Stimulated activated naive B cell treated with anti-CD40 and anti-IgM and Interleukin-4, amounts not matched to agents 10 μg/mL and 1 μg/mL and 100 μg/mL, for 72 hours (primary cell): ENCODE data around the gene KDELR1.

Experiments used
- ATAC-seq, 2 donors: fragments of 150-1000 bp; cut with Tn5 transposase; replicated peaks; 2 replicates each; pipeline ENCODE4 v1.10.0; 2021; ENCODE audit warnings: moderate library complexity in 1 of 2
- DNase-seq: peaks from one replicate; pipeline ENCODE4 v3.0.0; 2021
- H3K27ac Mint-ChIP-seq: one replicate; pipeline ENCODE4 v1.8.0; 2022; ENCODE audit warnings: mild to moderate bottlenecking, mixed read lengths
- H3K27me3 Mint-ChIP-seq, 2 donors: one replicate each; pipeline ENCODE4 v1.8.0; 2022; ENCODE audit warnings: mixed read lengths in 2 of 2
- H3K36me3 Mint-ChIP-seq, 2 donors: one replicate each; pipeline ENCODE4 v1.8.0; 2022; ENCODE audit warnings: mixed read lengths in 2 of 2, mild to moderate bottlenecking in 1 of 2
- H3K4me1 Mint-ChIP-seq, 2 donors: one replicate each; pipeline ENCODE4 v1.8.0; 2022; ENCODE audit warnings: mixed read lengths in 2 of 2, mild to moderate bottlenecking in 1 of 2
- H3K4me3 Mint-ChIP-seq, 2 donors: one replicate each; pipeline ENCODE4 v1.8.0; 2022; ENCODE audit warnings: mild to moderate bottlenecking in 2 of 2, mixed read lengths in 2 of 2, moderate library complexity in 1 of 2
- H3K9me3 Mint-ChIP-seq, 2 donors: one replicate each; pipeline ENCODE4 v1.8.0; 2022; ENCODE audit warnings: mixed read lengths in 2 of 2, mild to moderate bottlenecking in 1 of 2

The KDELR1 gene

DNA sequence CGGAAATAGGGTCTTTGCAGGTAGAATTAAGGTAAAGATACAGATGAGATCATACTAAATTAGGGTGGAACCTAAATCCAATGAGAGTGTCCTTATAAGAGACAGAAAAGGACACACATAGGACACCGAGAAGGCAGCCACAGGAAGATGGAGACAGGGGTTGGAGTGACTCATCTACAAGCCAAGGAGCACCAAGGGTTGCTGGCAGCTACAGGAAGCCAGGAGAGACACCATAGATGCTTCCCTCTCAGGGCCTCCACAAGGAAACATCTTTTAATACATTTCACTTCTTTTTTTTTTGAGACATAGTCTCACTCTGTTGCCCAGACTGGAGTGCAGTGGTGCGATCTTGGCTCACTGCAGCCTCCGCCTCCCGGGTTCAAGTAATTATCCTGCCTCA, 37.7 kb downstream of the KDELR1 start:
- H3K9me3 Mint-ChIP-seq = no peaks in the 10 kb centered on the region
- DNase-seq (no peak), ATAC-seq (no peak)
- H3K4me3 Mint-ChIP-seq = no peak overlapping the region
- peaks cover 6 to 10% of the 10 kb centered on the region in 2 donors for H3K4me1 Mint-ChIP-seq
- H3K27ac Mint-ChIP-seq = no peak overlapping the region
- no peaks in the 10 kb centered on the region for H3K27me3 Mint-ChIP-seq
- peaks cover 4 to 15% of the 10 kb centered on the region in 2 donors for H3K36me3 Mint-ChIP-seq

DNA sequence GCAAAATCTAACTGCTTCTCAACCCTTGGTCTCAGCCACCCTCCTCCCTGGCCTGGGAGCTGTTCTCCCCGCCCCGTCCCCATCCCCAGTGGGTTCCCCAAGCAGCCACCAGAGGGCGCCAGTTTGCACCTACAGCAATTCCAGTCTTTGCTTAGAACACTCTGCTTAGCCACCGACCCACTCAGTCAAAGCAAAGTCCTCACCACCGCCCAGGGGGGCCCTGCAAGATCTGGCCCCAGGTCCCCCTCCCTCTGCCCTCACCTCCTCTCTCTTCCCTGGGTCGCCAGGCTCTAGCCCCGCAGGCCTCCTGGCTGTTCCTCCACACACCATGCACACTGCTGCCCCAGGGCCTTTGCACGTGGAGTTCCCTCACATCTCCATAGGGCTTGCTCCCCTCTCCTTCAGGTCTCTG, 40.0 kb downstream of the KDELR1 start:
- H3K4me1 Mint-ChIP-seq = peaks cover 6 to 10% of the 10 kb centered on the region in 2 donors
- H3K9me3 Mint-ChIP-seq = no peaks in the 10 kb centered on the region
- H3K27me3 Mint-ChIP-seq = no peaks in the 10 kb centered on the region
- no peak overlapping the region for H3K4me3 Mint-ChIP-seq
- H3K36me3 Mint-ChIP-seq = peaks cover 6 to 16% of the 10 kb centered on the region in 2 donors
- peak; percentile 95 to 96 for ATAC-seq
- no peak overlapping the region for H3K27ac Mint-ChIP-seq
- DNase-seq = peak; percentile 56

- Mint-ChIP-seq H3K36me3 (peaks cover 6 to 15% of the 10 kb centered on the region in 2 donors), H3K27ac (no peak overlapping the region), H3K4me1 (peaks cover 6 to 10% of the 10 kb centered on the region in 2 donors), H3K4me3 (no peak overlapping the region), H3K9me3 (no peaks in the 10 kb centered on the region), H3K27me3 (no peaks in the 10 kb centered on the region)
- no peak for DNase-seq
- ATAC-seq = no peak
Observed at GRCh38 chr19:48350856-48351255, 40.5 kb downstream of the KDELR1 start.

GRCh38 chr19:48348737-48349136, 42.6 kb downstream of the KDELR1 start:
- ATAC-seq (no peak), DNase-seq (no peak)
- Mint-ChIP-seq H3K36me3 (peaks cover 10 to 12% of the 10 kb centered on the region in 2 donors), H3K27ac (no peak overlapping the region), H3K4me3 (no peak overlapping the region), H3K27me3 (no peaks in the 10 kb centered on the region), H3K4me1 (peaks cover 6 to 10% of the 10 kb centered on the region in 2 donors), H3K9me3 (no peaks in the 10 kb centered on the region)

GRCh38 chr19:48348045-48348444, 43.3 kb downstream of the KDELR1 start:
- H3K4me1 Mint-ChIP-seq = peaks cover 6 to 10% of the 10 kb centered on the region in 2 donors
- ATAC-seq = no peak

GRCh38 chr19:48346191-48346590, 45.2 kb downstream of the KDELR1 start:
- ATAC-seq = no peak
- H3K27me3 Mint-ChIP-seq = no peaks in the 10 kb centered on the region
- H3K4me3 Mint-ChIP-seq = no peak overlapping the region
- H3K4me1 Mint-ChIP-seq = peaks cover 2 to 4% of the 10 kb centered on the region in 2 donors
- H3K27ac Mint-ChIP-seq = no peak overlapping the region
- H3K36me3 Mint-ChIP-seq = peaks cover 13 to 19% of the 10 kb centered on the region in 2 donors
- H3K9me3 Mint-ChIP-seq = no peaks in the 10 kb centered on the region
- DNase-seq = no peak

More at GRCh38 chr19:48348045-48348444, 43.3 kb downstream of the KDELR1 start:
- no peaks in the 10 kb centered on the region for H3K9me3 Mint-ChIP-seq
- no peak for DNase-seq
- peaks cover 13 to 18% of the 10 kb centered on the region in 2 donors for H3K36me3 Mint-ChIP-seq
- H3K27ac Mint-ChIP-seq = no peak overlapping the region
- H3K27me3 Mint-ChIP-seq = no peaks in the 10 kb centered on the region
- H3K4me3 Mint-ChIP-seq = no peak overlapping the region

- ATAC-seq = no peak
Observed at GRCh38 chr19:48344892-48345291, 46.5 kb downstream of the KDELR1 start.

DNA sequence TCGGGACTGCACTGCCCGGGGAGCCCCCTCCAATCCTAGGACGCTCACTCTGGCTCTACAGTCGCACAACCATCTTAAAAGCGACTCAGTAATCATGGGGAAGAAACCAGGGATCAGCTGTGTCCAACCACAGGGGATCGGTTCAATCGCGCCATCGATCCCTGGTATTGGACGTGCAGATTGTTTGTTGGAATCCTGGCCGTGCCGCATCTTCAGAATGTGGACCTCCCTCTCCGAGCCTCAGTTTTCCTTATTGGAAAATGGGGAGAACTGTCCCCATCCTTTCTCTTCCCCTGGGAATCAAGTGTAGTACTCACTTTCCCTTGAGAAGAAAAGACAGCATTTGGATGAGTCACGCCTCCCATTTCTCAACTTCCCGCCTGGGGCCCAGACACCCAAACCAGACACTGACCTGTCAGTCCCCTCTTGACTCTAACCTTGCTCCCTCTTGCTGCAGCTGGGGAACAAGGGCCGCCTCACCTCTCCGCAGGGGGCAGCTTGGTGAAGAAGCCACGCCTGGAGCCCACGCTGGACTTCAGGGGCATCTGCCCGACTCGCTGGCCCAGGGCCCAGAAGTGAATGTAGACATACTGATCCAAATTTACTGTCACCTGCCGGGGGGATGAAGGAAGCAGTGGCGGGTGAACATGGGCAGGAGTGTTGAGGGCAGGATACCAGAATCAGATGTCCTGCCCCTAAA, 48.4 kb downstream of the KDELR1 start:
- Mint-ChIP-seq H3K9me3 (no peaks in the 10 kb centered on the region), H3K4me1 (no peaks in the 10 kb centered on the region), H3K27ac (peak overlapping the region; percentile 31), H3K27me3 (no peaks in the 10 kb centered on the region), H3K36me3 (peaks cover 10 to 12% of the 10 kb centered on the region in 2 donors), H3K4me3 (no peak overlapping the region)
- no peak for ATAC-seq
- no peak for DNase-seq

More at GRCh38 chr19:48344892-48345291, 46.5 kb downstream of the KDELR1 start:
- Mint-ChIP-seq H3K36me3 (peaks cover 11 to 17% of the 10 kb centered on the region in 2 donors), H3K4me1 (no peaks in the 10 kb centered on the region), H3K4me3 (no peak overlapping the region), H3K27me3 (no peaks in the 10 kb centered on the region), H3K27ac (no peak overlapping the region), H3K9me3 (no peaks in the 10 kb centered on the region)
- no peak for DNase-seq

DNA sequence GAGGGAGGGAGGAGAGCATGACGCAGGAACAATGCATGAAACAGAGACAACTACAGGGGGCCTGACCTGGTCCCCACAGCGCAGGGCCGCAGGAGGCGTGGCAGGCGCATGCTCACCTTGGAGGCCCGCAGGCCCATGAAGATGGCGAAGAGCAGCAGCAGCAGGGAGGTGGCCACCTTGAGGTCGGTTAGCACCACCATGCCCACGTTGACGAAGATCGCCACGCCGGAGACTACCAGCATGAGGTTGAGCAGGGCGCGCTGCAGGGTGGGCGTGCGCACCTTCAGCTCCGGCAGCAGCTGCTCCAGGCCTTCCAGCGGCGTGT, 49.0 kb downstream of the KDELR1 start:
- ATAC-seq = no peak
- Mint-ChIP-seq H3K27me3 (no peaks in the 10 kb centered on the region), H3K9me3 (no peaks in the 10 kb centered on the region), H3K27ac (no peak overlapping the region), H3K36me3 (peaks cover 11 to 12% of the 10 kb centered on the region in 2 donors), H3K4me3 (no peak overlapping the region), H3K4me1 (no peaks in the 10 kb centered on the region)
- DNase-seq = no peak

GRCh38 chr19:48341515-48342413, 49.6 kb downstream of the KDELR1 start:
- Mint-ChIP-seq H3K27ac (no peak overlapping the region), H3K27me3 (no peaks in the 10 kb centered on the region), H3K4me1 (no peaks in the 10 kb centered on the region), H3K36me3 (peaks cover 11 to 12% of the 10 kb centered on the region in 2 donors), H3K4me3 (no peak overlapping the region), H3K9me3 (no peaks in the 10 kb centered on the region)
- DNase-seq (no peak), ATAC-seq (no peak)

DNA sequence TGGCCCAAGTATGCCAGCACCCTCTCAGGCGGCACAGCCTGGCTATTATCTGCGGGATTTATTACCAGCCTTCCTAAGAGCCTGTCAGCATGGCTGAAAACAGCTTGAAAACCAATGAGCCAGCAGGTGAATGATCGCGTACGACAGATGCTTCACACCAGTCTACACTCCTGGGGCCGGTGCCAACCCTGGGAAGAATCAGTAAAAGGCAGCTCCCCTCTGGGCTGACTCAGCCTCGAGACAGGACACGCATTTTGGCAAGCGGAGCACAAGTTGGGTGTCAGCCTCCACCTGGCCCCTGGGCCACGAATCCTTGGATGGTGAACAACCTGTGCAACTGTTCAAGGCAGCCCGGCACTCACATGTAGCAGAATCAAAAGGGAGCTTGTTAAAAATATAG, 50.4 kb downstream of the KDELR1 start:
- Mint-ChIP-seq H3K4me3 (no peak overlapping the region), H3K27ac (no peak overlapping the region), H3K9me3 (no peaks in the 10 kb centered on the region), H3K4me1 (no peaks in the 10 kb centered on the region), H3K36me3 (peaks cover 11 to 12% of the 10 kb centered on the region in 2 donors), H3K27me3 (no peaks in the 10 kb centered on the region)
- no peak for DNase-seq
- no peak for ATAC-seq

- H3K4me1 Mint-ChIP-seq = peaks cover 5 to 9% of the 10 kb centered on the region in 2 donors
- ATAC-seq (no peak), DNase-seq (no peak)
- no peak overlapping the region for H3K4me3 Mint-ChIP-seq
- H3K36me3 Mint-ChIP-seq = peaks cover 5 to 9% of the 10 kb centered on the region in 2 donors
- no peaks in the 10 kb centered on the region for H3K27me3 Mint-ChIP-seq
- H3K9me3 Mint-ChIP-seq = no peaks in the 10 kb centered on the region
- no peak overlapping the region for H3K27ac Mint-ChIP-seq
Observed at GRCh38 chr19:48338802-48339503, 52.4 kb downstream of the KDELR1 start.

GRCh38 chr19:48338253-48338755, 53.0 kb downstream of the KDELR1 start:
- H3K27me3 Mint-ChIP-seq = no peaks in the 10 kb centered on the region
- H3K9me3 Mint-ChIP-seq = no peaks in the 10 kb centered on the region
- peaks cover 5% of the 10 kb centered on the region in 2 donors for H3K36me3 Mint-ChIP-seq
- H3K4me3 Mint-ChIP-seq = no peak overlapping the region
- peaks cover 8 to 15% of the 10 kb centered on the region in 2 donors for H3K4me1 Mint-ChIP-seq
- ATAC-seq (no peak), DNase-seq (no peak)
- H3K27ac Mint-ChIP-seq = no peak overlapping the region
